SHP77 (cell line): ENCODE data around the gene IFTAP.

ENCODE experiments used
- DNase-seq, 2 experiments: peaks; one replicate each; lab custom pipeline; 2025; lab: John Stamatoyannopoulos, UW

IFTAP gene

DNA sequence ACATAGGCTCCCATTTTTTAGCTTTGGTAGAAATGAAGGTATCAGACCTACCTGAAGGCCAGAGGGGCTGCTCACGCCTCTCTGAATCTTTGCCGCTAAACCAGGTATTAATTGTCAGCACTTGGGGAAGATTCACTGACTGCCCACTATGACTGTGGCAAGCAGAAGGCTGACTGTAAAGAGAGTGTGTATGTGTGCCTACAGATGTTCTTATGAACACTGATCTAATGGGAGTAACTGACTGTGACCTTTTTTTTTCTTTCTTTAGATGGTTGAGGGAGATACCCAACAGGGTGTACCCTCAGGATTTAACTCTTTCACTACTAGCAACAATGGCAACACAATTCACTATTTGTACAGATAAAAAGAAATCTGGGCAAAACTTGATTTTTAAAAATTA lies 3.7 kb downstream of the IFTAP start, which contains the start of gene RAG2:
RAG2 (minus strand) TSS at position 186 of the 400 bp plus-strand sequence. CDS start 4,068 bp downstream, outside the sequence.
- DNase-seq, result no peak

DNA sequence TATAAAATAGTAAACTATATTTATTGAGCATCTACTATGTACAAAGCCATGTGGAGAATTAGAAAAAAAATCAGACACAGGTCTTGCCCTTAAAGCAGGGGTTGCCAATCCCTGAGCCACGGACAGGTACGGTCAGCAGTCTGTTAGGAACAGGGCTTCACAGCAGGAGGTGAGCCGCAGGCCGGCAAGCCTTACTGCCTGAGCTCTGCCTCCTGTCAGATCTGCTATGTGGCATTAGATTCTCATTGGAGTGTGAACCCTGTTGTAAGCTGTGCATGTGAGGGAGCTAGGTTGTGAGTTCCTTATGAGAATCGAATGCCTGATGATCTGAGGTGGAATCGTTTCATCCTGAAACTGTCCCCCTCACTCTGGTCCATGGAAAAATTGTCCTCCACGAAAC lies 5.9 kb downstream of the IFTAP start:
- no peak for DNase-seq

DNA sequence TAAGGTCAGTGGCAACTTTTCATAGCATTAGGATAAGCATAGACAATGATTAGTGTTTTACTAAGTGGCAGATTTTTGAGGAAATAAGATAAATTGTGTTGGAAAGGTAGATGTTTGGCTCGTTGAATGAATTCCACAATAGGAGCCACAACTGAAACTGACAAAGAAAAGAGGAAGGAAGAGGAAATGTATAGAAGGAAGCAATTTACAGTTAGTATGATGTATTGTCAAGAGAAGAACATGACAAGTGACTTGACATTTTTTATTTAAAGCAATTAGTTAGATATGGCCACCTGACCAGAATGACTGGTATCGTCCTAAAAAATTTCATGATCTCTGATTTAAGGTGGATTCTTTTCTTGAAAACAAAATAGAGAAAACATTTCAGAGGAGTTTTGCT lies 6.9 kb downstream of the IFTAP start:
- DNase-seq, result no peak

DNA sequence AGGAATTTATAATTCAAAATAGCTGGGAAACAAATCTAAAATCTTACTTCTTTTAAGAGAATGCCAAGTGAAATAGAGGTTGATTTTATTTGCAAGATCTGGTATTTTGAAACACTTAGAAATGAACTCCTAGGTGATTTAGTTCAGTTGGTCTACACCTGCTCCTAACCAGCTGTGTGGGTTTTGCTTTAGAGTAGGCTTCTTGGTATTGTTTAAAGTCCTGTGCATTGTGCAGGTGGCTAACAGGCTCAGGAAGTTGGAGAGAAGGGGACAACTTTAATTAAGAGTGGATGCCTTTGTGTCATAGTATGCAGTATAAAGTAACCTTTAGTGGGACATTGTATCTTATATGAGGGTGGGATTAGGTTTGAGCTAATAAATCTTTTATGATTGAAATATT lies 7.8 kb downstream of the IFTAP start:
- peak in 1 of 2 experiments; percentile 4 for DNase-seq

DNA sequence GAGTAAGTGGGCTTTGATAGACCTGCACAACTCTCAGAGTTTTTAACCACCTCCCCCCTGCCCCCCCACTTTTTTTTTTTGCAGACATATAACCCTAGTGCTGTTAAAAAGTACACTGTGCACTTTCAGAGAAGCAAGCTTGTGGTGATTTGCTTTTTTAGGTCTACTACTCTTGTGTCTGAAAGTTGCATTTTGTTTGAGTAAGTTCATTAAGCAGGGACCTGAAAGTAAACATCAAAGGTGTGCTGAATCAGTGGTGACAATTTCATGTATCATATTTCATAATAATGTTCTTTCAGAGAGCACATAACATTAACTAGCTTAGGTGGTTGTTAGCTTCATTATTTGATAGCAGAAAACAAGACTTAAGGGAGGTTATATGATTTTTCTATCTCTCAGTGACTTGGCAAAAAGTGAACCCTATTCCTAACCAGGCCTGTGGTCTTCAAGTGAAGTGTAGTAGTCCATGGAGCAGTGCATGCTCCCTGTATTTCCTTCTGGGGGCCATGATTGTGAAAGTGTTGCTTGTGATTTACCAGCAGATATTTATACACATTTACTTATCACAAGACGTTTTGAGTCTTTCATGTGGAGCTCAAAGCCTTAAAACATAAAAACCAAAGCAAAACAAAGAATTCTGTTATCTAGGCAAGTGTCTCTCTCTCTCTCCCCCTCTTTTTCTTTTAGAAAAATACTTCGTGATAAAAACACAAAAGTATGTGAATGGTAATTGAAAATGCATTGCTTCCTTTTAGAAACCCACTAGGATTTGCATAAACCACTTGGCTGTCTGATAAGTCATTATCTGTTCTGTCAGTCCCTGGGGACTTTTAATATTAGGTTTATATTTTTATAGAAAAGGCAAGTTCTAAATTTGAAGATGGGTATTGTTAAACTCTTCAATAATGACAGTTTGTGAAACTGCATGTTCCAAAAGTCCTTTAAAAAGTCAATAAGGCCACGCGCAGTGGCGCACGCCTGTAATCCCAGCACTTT lies 11.2 kb downstream of the IFTAP start:
- no peak for DNase-seq

DNA sequence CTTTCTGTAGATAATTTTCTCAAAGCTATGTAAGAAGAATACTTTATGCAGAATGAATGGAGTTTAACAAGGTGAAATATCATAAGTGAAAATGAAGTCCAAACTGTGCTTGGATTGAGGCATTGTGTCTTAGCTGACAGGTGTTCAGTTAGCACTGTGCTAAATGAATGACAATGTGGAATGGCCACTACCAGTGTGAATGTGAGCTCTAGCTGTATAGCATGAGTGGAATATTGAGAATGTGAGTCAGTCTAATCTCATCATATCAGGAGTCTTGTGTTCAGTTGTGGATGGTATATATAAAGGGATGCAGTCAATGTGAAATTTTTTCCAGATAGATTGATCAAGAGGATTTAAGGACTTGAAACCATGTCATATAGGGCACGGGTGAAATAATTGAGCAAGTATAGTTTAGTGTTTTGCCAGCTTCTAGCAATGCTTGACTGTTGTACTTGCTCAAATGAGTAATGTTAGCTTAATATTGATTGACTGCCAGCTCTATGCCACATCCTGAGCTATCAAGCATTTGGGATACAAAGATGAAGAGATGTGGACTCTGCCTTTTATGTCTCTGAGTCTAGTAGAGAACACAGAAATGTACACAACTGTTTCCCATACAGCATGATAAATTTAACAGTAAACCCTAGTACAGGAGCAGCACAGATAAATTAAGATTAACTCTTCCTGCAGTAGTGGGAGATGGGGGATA lies 14.3 kb downstream of the IFTAP start:
- no peak for DNase-seq

DNA sequence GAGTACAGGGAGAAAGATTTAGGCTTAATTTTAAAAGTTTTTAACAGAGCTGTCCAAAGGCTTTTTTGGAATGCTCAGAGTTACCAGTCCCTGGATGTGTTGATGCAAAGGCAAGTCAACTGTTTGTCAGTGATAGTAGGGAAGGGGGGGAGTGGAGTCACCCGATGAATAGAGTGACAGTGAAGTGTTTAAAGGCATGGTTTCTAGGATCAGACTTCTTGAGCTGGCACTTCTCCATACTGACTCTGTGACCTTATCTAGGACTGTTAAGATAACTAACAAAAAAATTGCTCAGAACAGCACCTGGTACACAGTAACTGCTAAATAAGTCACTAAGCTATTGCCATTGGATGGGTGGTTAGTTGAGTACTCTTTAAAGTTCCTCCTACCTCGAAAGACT lies 15.1 kb downstream of the IFTAP start:
- DNase-seq, result no peak

DNA sequence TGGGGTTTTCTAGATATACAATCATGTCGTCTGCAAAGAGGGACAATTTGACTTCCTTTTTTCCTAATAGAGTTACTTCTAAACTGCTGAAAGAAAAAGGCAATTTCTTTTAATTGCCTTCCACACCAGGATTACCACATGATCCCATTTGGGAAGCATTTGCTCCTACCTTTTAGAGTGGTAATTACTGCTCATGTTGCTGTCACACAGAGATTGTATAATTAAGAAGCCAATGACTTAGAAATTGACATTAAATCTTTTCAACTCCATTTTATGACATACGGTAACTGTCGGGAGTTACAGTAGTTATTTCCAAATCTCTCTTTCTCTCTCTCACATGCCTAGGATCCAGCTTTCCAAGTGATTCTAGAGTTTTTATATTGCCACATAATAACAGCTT lies 21.5 kb downstream of the IFTAP start:
- no peak for DNase-seq

DNA sequence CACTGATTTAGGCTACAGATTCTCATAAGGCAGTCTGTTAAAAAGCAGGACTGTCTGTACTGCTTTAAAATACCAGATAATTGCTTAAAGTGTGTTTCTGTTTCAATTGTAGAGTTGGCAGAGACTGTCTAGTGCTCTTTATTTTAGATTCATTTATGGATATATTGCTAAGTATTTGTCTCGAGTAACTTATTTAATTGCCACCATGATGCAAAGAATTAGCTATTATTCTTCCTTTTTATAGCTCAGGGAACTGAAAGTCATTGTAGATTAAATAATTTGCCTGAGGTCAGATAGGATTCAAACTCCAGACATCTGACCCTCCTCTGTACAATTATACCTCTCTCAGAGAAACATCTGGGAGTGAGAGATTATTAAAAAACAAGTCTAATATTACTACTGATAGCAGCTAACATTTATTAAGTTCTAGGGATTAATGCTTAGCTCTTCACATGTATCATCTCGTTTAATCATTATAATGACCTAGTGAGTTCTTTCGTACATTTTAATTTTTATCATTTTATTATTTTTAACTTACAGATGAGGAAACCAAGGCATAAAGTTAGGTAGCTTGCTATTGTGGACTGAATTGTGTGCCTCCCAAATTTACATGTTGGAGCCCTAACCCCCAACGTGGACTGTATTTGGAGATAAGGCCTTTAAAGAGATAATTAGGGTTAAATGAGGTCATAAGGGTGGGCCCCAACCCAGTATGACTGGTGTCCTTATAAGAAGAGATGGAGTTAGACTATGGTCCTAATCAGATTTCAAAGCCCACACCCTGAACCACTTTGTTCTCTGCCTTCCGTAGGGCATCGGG lies 23.5 kb downstream of the IFTAP start:
- no peak for DNase-seq

DNA sequence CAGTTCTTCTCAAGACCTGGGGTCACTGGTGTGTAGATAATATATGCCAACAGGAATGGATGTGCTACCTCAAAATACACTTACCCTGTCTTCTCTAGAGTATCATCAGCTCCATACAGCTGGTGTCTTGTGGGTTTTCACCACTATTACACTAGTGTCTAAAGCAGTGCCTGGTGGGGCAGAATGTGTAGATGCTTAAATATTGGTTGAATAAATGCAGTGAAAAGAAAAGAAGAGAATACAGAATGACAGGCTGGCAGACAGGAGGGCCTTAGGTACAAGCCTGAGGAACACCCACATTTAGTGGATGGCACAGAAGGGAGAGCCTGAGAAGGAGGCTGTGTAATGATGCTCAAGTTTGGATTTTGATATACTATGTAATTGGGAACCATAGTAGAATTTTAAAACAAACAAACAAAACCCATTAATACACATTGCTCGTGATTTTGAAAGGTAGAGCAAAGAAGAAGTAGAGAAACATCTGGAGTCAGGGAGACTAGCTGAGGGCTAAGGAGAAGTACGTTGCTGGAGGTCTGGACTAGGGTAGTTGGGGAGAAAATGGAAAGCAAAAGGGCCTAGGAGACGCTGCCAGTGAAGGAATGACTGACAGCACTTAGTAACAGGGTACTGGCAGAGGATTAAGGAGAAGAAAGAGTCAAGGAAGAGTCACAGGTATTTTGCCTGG lies 24.2 kb downstream of the IFTAP start:
- DNase-seq, result no peak

DNA sequence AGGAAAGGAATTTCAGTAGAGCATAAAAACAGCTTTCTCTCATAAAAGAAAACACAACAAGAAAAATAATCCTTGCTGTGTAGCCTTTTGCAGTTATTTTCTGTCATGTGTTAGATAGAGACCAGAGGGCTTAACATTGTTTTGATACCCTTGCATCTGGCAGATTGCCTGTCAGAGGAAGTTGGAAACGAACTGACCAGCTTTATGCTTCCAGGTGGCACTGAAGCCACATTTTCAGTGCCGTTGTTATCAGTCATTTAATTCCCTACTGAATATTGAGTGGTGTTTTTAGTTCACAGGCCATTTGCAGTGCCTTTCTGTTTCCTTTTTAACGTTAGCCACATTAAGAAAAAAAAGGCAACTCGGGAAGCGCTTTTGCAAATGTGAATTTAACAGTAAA lies 25.2 kb downstream of the IFTAP start:
- DNase-seq, result no peak

DNA sequence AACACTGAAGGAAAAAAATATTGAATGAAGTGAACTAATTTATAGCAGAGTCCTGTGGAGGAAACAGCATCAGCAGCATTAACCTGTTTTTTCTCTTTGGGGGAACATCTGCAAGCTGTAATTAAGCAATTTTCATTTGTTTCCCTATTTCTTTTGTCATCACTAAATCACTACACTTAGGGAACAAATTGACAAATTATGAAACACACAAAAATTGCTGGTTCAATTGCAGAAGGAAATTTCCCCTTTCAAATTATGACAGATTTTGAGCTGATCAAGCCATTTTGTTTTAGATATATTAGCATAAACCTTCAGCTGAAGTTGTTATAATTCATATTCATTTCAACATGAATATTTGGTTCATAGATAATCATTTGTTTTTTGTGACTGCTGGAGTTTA lies 25.9 kb downstream of the IFTAP start:
- no peak for DNase-seq

DNA sequence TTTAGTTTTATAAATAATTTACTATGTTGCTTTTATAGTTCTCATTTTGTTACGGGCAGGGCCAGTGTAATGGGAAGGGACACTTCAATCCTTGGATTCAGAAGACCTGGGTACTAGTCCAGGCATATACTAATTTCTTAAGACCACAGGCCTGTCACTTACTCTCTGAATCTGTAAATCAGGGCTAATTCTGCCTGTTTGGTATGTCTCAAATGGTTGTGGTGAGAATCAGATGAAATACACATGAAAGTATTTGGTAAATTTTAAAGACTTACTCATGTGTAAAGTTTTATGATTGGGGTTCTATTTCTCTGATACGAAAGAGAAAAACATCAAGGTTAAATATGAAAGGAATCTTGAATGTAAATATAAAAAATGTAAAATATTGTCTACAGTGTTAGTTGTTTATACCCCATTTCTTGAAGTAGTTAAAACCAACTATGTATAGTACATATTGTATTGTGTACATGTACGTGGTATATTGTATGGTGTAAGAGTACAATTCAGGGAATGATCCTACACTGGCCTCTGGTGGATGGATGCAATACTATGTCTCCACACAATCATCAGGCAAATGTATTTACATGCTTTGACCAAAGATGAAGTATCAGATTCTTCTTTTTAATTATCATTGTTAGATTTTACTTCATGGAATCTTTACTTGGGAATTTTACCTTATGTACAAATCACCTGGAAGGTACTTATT lies 28.3 kb downstream of the IFTAP start:
- peak; percentile 9 to 11 for DNase-seq

DNA sequence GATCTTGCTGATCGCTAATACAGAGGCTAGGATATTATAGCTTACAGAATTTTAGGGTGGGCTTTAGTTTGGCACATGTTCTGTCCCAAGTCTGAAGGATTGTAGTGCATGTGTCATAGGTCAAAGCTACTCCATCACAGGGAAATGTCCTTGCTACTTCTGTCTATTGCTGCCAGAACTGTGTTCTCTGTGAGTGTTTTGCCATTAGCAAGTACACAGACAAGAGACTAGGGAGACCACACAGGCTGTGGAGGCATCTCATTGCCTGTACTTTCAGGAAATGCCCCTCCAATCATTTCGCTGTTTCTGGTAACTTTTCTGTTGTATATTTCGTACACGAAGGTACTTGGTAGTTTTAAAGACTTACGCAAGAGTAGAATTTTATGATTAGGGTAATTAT lies 29.2 kb downstream of the IFTAP start:
- DNase-seq, result no peak

DNA sequence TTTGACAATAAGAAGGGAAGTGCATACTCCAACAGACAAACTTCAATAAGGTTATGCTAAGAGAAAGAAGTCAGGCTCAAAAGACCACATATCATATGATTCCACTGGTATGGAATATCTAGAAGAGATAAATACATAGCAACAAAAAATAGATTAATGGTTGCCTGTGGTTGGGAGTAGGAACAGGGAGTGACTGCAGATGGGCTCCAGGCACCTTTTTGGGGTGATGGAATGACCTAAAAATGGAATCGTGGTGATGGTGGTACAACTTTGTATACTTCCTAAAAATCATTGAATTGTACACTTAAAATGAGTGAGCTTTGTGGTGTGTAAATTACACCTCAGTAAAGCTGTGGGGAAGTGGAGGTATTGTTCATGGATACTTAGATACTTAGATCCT lies 32.7 kb downstream of the IFTAP start:
- DNase-seq, result no peak

DNA sequence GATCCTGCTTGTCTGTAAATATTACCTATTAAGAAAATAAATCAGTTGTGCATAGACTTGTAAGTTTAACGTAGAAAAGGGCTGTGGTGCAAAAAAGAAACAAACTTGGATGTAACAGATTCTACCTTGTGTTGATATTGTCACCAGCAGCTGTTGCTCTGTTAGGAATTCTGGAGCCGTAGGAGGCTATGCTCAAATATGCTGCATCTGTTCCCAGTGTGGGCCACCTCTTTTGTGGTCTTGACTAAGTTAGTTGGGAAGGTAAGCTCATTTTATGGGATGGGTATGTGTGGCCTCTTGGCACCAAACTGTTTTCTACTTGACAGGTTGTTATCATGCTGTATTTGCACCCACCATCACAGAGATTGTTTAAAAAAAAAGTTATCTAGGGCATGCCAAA lies 33.2 kb downstream of the IFTAP start:
- no peak for DNase-seq

DNA sequence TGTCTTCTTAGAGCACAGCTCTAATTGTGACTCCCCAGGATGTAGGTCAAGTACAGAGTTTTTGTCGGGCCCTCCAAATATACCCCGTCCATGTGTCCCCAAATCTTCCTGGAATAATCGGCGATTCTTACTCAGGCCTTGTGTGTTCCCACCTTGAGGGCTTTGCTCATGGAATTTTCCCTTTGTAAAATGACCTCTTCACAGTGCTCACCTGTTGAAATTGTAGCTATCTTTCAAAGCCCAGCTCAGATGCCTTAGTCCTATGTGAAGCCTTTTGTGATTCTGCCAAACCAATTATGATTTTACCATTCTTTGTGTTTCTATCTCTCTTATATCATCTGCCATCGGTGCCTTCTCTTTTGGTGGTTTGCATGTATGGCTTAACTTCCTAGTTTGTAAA lies 33.8 kb downstream of the IFTAP start:
- DNase-seq, result no peak

DNA sequence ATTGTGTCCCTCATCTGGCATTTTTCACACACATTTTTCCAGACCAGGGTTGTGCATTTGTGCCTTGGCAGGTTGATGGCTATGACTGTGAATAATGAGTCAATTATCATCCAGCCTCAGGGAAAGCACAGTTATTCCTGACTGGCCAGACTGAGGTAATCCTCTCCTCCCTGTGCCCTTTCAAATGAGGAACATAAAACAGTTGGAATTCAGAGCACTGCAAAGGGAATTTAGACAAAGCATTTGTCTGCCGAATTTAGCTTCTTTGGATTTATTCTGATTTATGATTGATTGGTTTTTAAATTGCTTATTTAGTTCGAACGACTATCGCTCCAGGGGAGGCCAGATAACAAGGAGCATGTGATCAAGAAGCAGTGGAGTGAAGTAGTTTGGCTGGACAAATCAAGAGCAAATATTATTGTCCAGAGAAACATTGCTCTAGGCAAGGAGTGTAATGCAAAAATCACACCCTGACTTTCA lies 34.5 kb downstream of the IFTAP start:
- no peak for DNase-seq

DNA sequence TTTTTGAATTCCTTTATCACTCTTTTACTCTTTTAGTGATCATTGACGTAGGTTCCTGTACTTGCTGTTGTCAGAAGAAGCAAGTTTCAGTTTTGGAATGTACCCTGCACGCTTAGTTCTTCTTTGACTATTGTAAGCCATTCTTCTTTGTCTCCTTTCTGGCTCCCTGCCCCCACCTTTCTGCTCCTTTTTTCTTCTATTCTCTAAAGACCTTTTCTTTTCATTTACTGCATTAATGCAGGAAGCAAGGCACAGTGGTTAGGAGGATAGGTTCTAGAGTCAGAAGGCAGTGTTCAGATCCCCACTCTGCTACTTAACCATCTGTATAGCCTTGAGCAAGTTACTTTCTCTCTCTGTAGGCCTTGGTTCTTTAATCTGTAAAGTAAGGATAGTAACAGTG lies 37.5 kb downstream of the IFTAP start:
- no peak for DNase-seq

DNA sequence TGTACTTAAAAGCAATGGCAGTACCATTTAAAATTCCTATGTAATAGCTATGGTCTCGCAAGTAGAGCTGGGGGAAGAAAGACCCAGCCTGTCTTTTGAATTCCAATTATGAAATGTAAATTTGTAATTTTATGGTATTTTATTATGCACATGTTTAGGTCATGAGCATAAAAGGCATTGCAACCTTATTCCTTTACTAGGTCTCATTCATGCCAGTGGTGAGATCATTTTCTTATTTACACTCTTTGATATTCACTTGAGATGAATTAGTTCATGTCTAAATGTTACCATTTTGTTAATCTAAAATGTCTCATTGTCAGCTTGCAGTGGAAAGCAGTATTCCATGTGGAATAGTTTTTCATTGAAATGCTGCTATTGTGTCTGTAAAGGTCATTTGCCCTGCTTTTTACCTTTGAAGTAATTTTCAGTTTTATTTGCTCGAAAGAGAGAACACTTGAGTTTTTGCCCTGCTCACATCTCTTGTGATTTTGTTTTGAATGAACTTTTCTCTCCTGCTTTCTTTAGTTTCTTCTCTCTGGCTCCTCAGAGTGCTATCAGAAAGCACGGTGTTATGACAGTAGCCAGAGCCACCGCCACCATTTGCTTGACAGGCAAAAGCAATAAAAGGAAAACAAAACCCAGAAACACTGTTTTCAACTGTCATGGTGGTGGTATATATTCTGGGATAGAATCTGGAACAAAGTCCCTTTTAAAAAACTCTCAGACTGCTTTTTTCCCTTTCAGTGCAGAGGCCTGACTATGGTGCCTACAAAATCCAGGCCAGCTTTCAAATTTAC lies 41.0 kb downstream of the IFTAP start:
- no peak for DNase-seq
